UCSD-AML1 (cell line): ENCODE data around the gene CCDC9B.
A peak's percentile ranks its signal among the peaks of the same experiment; 100 is the strongest.

Experiments used
- DNase-seq: peaks from one replicate; lab custom pipeline; 2025; ENCODE audit not compliant: unreplicated experiment; lab: John Stamatoyannopoulos, UW

Gene CCDC9B

DNA sequence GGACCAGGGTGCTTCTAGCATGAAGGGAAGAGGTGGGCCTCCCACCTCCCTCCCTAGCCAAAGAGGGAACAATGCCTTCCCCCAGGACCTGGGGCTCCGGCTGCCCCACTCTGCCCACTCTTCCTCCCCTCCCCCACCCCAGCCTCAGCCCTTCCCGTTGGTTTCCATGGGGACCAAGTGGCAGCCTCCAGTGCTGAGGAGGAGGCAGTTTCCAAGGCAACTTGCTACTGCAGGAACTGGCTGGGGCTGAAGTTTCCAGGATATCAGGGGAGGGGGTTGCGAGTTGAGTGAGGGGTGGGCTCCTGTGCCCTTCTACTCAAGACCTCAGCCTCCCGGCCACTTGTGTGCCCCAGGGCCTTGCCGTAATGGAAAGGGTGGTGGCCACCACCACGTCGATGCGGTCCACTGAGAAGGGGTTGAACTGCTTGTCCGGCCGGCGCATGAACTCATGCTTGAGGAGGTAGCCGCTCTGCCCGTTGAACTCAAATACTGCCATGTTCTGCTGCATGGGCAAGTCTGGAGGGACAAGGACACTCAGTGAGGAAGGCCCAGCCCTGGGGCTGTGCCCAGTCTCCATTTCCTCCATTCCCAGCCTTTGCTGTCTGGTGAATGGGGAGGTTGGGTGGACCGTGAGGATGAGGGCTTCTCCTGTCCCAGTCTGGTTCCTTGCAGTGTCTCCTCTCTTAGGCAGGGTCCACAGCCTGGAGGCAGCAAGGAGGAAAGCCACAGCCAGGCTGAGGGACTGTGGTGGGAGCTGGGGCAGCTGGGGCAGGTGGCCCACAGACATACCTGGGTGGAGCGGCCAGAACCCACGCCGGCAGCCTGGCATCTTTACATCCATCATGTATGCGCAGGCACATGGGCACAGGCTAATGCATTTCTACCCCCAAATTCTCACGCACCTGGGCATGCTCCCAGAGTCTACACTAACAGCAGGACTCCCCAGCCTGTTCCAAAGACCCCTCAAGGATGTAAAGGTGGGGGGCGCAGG, 46.5 kb downstream of the CCDC9B start:
- DNase-seq: no peak

DNA sequence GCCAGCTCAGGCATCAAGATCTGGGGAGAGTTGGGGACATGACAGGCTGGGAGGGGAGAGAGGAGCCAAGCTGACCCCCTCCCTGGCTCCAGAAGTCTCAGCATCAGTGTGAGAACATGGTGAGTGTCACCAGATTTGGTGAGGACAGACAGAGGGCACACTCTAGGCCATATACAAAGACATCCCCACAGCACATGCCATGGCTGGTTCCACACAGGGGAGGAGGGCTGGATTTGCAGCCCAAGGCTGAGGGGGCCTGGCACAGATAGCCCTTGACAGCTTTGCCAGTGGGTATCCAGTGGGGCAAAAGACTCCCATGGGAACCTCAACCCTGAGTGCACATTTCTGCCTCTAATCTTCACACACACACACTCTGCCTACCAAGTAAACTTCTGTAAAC, 47.7 kb downstream of the CCDC9B start:
- no peak for DNase-seq

GRCh38 chr15:40292246-40292645, 48.5 kb downstream of the CCDC9B start:
- no peak for DNase-seq

DNA sequence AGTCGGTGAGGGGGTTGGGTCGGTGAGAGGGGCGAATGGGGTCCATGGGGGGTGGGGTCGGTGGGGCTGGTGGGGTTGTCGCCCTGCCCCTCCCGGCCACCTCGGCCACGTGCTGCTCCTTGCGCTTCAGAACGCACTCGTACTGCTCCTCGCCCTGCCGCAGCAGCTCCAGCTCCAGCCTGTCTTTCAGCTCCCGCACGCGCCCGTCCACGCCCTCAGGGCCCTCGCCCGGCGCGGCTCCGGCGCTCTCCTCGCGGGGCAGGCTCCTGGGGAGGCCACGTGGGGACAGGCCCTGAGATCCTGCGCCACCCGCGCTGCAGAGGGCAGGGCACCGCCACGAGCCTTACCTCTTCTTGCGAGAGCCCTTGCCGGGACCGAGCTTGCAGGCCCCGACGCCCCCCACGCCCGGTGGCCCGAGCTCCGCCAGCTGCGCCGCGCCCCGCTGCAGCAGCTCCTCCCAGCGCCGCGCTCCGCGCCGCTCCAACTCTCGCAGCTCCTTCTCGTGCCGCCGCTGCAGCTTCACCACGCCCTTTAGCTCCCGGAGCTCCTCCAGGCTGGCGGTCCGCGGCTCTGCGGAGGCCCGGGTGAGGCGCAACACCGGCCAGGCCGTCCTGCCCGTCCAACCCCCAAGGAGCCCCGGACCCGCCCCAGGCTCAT, 49.7 kb downstream of the CCDC9B start:
- DNase-seq: no peak

DNA sequence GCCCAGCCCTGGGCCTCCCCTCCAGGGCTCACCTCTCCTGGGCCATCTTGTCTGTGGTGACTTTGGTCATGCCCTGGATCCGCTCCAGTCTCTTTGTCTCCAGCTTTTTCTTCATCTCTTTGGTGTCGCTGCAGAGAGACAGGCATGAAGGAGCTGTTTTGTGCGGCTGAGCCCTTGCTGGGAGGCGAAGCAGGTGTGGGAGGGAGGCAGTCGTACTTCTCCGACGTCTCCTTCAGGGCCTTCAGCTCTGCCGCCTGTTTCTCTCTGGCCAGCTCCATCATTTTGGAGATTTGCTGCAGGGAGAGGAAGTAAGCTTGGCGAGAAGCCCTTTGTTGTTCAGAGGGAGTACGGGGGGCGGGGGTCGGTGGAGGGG, 50.2 kb downstream of the CCDC9B start:
- no peak for DNase-seq

DNA sequence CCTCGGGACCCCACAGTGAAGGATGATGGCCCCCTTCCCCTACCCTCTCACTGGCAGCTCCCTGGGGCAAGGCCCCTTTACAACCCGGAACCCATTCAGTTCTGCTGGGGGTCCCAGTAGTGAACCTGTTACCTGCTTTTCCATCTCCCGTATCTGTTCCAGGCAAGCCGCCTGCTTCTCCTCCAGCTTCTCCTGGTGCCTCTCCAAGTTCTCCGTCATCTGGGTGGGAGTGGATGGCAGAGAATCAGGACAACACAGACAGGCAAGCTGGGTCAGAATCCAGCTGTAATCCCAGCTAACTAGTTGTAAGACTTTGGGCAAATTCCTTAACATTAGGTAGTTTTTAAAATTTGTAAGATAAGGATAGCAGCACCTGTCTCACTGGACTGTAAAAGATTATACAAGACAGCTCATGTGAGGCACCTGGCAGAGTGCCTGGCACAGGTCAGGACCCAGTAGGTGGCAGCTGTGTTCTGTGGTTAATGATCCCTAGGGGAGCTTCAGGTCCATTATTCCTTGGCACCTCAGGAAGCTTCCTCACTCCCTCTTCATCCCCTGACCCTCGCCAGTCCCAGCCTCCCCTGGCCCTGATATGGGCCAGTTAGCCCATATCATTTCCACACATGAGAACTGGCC, 51.5 kb downstream of the CCDC9B start:
- DNase-seq: no peak

DNA sequence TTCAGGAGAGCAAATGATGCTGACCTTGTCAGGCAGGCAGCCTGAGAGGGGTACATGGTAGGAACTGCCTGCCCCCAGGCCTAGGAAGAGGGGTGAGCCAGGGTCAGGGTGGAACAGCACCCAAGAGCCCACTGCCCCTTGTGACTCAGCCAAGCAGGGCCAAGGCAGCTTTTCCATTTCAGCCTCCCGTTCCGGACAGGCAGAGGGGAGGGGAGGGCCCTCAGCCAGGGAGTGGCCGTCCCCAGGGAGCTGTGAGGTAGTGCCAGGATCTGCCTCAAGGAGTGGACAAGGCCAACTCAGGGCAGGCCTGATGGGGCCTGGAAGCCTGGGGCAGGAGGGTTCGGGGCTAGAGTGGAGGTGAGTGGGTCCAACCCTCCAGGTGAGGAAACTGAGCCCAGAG, 52.8 kb downstream of the CCDC9B start:
- DNase-seq: no peak

DNA sequence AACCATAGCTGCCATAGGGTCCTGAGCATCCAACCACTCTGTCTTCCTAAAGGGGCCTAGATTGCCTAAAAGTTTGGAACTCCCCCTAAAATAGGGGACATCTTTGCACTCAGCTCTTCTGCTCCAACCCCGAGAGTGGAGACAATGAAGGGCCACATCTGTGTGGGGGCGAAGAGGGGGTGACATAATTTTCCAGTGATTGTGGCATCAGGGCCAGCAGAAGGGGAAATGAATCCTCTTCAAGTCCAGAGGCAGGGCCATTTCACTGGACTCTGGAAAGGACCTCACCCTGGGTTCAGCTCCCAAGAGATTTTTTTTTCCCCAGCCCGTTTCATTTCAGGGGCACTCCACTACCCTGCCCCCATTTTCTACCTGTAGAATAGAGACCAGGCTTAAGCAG, 53.2 kb downstream of the CCDC9B start:
- DNase-seq: no peak

GRCh38 chr15:40286794-40287193, 53.9 kb downstream of the CCDC9B start:
- DNase-seq: no peak

DNA sequence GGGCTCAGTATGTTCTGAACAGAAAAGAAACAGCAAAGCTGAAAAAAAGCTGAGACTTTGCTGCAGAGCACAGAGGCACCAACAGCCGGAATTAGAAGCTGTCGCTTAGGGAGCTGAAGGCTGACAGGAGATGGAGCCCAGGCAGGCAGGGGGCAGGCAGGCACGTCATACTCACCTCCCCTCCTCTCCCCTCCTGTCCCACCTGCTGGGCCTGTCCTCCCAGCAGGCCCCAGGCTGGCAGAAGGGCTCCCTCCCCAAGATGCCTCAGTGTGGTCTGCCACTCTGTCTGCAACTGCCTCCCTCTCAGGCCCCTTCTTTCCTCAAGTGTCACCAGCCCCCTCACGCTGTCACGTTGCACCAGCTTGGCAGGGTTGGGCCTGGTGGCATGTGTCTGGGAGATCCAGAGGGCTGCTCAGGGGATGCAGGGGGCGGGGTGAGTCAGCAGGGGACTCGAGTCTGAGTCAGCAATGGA, 54.6 kb downstream of the CCDC9B start:
- no peak for DNase-seq

DNA sequence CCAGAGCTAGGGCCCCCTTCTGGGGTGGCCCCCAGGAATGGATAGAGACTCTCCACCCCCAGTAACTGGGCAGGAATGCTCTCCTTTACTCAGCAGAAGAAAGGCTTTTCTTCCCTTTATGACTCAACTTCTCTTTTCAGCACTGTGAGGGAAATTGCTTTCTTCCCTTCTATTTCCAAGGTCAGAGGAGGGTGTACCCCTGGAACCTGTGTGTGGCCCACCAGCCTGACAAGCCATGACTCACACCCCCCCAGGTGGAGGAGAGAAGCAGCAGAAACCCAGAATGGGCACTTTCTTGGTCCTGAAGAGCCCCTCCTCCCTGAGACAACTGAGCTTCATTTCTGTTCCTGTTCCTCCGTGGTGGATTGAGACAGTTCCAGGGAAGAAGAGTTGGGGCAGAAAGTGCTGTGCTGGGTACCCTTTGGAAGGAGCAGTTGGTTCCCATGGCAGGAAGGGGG, 55.2 kb downstream of the CCDC9B start:
- no peak for DNase-seq

DNA sequence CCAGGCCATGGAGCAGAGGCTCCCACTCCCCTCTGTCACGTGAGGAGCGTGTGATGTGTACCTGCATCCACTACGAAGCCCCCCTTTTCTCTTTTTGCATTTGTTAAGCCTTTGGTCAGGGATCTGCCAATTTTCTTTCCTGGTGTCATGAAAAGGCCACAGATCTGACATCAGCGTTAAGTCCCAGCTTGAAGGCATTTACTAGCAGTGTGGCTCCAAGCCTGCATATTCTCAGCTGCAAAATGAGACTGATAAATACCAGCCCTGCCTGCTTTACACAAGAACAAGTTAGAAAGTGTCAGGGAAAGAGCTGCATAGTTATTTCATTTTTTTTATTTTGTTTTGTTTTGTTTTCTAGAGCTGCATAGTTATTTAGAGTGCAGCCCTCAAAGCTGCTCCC, 55.6 kb downstream of the CCDC9B start:
- DNase-seq: no peak

DNA sequence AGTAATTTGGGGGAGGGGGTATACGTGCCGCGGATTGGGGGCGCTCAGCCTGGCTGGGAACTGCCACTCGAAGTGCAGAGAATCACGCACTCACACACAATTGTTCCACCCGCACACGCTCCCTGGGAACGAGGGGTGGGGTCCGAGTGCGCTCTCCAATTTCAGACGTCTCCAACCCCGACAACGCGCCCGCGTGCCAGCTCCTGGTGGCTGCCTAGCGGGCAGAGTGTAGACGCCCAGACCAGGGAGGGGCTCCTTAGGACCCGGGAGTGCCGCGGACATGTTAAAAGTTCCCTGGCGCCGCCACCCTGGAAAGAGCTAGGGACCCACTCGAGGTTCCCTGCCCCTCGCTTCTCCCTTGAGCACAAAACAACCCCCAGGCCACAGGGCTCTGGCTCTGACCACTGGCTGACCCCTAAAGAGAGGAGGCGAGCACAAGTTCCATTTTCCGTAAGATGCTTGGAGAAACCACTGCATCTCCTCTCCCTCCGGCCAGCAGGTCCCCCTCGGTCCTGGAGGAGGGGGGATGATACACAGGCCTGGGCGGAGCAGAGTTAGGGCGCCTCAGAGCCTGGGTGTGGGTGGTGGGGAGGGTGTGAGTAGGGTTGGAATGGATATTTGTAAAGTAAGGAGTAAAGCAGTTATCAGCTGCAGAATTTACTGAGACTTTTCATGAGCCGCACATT, 57.0 kb downstream of the CCDC9B start:
- DNase-seq: no peak

GRCh38 chr15:40282869-40283614, 57.7 kb downstream of the CCDC9B start, which contains the start of gene ANKRD63:
Gene ANKRD63 (minus strand): TSS chr15:40283064. CDS start chr15:40282586, 478 bp downstream.
- DNase-seq: peak; percentile 63

DNA sequence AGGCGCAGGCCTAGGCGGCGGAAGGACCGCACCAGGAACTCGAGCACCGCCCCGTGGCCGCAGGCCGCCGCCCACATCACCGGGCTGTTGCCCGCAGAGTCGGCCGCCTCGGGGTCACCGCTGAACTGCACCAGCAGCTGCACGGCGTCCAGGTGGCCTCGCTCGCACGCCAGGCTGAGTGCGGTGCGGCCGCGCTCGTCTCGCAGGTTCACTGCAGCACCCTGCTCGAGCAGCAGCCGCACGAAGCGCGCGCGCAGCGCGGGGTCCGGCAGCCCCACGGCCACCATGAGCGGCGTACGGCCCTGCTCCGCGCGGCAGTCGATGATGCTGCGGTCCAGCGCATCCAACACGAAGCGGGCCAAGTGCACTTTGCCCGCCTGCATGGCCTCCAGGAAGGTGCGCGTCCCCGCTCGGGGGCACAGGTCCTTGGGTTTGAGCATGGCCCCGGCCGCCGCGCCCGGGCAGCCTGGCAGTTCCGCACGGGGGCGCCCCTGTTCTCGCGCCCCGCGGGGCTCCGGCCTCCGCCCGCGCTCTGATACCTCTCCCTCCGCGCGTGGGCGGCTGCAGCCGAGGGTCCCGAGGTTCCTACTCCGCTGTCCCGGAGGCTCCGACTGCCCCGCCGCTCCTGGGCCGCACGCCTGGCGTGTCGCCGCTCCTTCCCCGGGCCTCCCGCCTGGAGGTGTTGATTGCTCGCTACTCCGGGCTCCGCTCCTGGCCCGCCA, 58.4 kb downstream of the CCDC9B start:
- peak; percentile 77 for DNase-seq

DNA sequence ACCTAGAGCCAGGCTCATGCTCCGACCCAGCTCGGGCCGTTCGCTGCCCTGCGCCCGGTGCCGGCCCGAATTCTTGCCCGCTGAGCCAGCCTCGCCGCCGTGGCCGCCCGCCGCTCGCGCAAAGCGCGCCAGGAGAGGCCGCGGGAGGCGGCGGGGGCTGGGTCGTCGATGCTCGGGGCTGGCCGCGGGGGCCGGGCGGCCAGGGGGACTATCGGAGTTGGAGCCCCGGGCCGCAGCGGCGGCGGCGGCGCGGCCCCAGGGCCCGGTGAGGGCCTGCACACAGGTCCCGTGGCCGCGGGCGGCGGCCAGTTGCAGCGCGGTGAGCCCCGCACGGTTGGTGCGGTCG, 59.0 kb downstream of the CCDC9B start:
- no peak for DNase-seq
